Right ventricle myocardium superior (tissue), 1 donor: Measurements from ENCODE around the gene CELF1. TPM values are rescaled to one million over a fixed set of nuclear protein-coding genes. Genes with fewer than 3 reads are reported as not detected.

ENCODE experiments used
- ATAC-seq: fragments of 200-7000 bp; cut with Tn5 transposase; one replicate; pipeline ENCODE4 v1.9.1; 2020; ENCODE audit warnings: mild to moderate bottlenecking; ENCODE audit not compliant: poor library complexity
- DNase-seq: peaks from one replicate; pipeline ENCODE4 v3.0.0-alpha.2; 2020
- intact Hi-C: fragments of 100-400 bp; cut with DNase I; formaldehyde crosslinking; loops from one replicate; pipeline ENCODE4 v1.11.2; 2022
- long read RNA-seq: library from polyadenylated mRNA; unstranded; transcript quantifications from one replicate; pipeline ENCODE4 v2.0.0, GENCODE V29; 2021
- total RNA-seq: library from RNA; stranded (reverse); fragmentation: NEBNext Ultra II Directional; extraction: Animal tissue kit (Norgen Biotek cat#: 25700); gene quantifications from one replicate; pipeline ENCODE4 v1.2.1, GENCODE V29; 2021
- donor health status: DM: no; HTN: yes; CAD: no; lungs with severe emphysema.

CELF1 gene
- 97.4 TPM for total RNA-seq
- long read RNA-seq, full-length matches to known transcripts = 1 of 77 reads
- long read RNA-seq, partial matches to known transcripts = 29 of 77 reads
- long read RNA-seq, other reads (novel, unspliced or antisense) = 47 of 77 reads

DNA sequence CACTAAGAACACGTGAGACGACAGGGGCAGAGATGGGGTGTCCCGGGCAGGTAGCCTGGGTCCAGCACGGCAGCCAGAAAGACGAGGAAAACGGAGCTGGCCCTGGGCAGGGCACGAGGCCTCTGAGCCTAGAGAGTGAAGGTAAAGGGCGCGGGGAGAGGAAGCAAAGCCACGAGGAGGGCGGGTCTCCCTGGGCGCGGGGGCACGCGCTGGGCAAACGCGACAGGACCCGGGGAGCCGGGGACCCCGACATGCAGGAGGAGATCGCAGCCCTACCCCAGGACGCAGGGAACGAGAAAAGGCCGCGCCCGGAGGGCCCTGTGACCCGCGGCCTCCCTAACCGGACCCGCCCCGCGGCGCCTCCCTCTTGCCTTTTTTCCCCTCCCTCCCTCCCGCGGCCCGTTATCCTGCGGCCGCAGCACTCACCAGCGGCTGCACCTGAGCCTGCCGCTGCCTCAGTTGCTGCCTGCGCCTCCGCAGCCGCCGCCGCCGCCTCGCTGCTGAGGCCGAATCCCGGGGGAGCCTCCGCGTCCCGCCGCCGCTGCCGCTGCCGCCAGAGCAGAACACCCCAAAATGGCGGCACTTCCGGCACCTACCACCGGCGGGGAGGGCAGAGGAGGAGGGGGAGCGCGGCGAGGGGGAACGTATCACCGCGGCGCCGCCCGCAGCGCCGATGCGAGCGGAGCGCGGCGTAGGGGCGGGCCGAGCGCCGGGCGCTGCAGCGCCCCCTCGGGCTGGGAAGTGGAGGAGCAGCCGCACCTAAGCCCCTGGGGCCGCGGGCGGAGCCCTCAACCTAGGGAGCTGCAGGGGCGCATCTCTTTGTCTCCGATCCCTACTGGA is at the start of gene CELF1:
Gene CELF1 (minus strand): TSS at position 567 of the 840 bp plus-strand sequence. CDS start 53,609 bp downstream, outside the sequence.
- ATAC-seq (peak; percentile 99), DNase-seq (peak; percentile 95)
- intact Hi-C loops = no loop called here

DNA sequence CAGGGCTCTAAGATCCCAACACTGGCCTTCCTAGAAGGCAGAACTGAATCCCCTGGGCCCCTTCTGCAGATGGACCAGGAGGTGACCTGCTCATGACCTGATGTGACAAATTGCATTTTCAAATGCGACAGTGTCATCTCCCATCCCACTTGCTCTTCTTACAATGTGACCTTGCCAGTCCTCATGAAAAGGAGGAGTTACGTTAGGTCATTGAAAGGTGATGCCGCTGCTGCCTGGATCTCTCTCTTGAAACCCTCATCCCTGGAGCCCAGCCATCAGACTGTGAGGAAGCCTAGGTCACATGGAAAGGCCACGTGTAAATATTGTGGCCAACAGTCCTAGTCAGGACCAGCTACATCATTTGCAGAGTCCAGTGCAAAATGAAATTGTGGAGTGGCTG is 47.0 kb upstream of the CELF1 start:
- ATAC-seq = no peak
- no peak for DNase-seq
- intact Hi-C loops = loop anchor here (10.0 kb wide), 1 partner anchor 95 kb away; no protein-coding TSS in a partner anchor

DNA sequence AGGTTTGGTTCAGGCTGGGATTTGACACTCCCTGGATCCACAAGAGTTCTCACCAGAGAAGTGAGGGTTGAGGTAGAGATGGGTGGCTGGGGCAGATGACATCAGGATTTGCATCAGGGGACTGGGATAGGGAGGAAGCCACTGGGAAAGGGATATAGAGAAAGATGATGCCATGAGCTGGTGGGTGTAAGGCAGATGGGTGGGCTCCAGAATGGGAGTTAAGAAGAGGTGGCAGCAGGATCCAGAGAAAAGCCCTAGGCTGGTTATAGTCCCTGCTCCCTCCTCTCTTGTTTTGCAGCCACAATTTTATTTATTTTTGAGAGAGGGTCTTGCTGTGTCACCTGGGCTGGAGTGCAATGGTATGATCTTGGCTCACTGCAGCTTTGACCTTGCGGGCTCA is 43.0 kb upstream of the CELF1 start:
- no peak for ATAC-seq
- DNase-seq = no peak
- intact Hi-C loops = no loop called here

DNA sequence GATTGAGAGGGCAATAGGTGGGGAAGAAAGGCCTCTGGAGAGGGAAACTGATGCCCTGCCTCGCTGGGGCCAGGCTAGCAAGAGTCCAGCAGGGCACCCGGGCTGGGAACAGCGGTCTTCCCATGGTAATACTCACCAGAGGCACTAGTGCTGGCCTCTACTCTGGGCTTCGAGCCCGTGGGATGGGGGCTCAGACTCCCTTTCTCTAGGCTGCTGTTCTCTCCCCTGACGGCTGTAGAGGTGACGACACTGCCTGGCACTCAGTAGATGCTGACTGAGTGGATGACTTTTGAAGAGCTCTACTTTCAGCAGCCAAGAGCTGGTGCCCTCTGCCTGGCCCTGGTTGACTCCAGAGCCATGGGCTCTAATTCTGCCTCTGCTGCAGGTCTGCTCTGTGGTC is 42.1 kb upstream of the CELF1 start:
- peak; percentile 94 for ATAC-seq
- DNase-seq = peak; percentile 61
- intact Hi-C loops = no loop called here

- no peak for DNase-seq
- intact Hi-C loops = no loop called here
- ATAC-seq = no peak
Measured at GRCh38 chr11:47593934-47594855, 41.3 kb upstream of the CELF1 start, which contains the start of gene C1QTNF4. TSS of gene C1QTNF4 (minus strand) at chr11:47594411. CDS start at chr11:47590810, 3,601 bp downstream.

- ATAC-seq (no peak), DNase-seq (no peak)
- intact Hi-C loops = no loop called here
Measured at GRCh38 chr11:47593492-47593933, 40.6 kb upstream of the CELF1 start.

DNA sequence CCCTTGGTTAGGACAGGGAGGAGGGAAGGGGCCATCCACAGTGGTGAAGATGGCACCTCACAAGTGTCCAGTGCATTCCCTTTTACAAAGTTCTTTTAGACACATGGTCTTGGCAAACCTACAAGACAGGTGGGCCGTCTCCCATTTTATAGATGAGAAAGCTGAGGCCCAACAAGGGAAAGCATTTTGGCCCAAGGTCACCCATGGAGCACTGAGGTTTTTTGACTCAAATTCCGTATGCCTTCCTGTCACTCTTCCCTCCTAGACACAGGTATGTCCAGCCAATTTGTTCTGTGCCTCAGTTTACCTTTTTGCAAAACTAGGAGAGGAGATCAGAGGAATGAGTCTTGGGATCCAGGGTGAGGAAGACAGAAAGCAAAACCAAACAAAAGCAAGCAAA is 40.0 kb upstream of the CELF1 start:
- intact Hi-C loops = no loop called here
- ATAC-seq (no peak), DNase-seq (no peak)

DNA sequence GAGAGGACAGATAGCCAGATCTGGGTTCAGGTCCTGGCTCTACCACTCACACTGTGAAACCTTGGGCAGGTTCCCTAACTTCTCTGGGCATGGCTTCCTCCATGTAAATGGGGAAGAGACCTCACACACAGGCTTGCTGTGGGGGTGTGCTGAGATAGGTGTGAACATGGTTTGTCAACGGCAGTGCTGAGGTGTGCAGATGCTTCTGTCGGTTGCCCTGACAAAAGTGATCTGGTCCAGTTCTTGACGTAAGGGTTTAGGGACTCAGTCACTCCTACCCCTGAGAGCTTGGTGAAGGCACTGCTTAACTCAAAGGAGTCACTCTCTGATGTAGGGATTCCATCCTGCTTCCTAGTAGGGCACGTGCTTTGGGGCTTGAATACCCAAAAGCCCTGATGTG is 39.3 kb upstream of the CELF1 start:
- intact Hi-C loops = no loop called here
- DNase-seq = no peak
- ATAC-seq = no peak

- ATAC-seq (no peak), DNase-seq (no peak)
- intact Hi-C loops = no loop called here
Measured at GRCh38 chr11:47591764-47592163, 38.8 kb upstream of the CELF1 start.

DNA sequence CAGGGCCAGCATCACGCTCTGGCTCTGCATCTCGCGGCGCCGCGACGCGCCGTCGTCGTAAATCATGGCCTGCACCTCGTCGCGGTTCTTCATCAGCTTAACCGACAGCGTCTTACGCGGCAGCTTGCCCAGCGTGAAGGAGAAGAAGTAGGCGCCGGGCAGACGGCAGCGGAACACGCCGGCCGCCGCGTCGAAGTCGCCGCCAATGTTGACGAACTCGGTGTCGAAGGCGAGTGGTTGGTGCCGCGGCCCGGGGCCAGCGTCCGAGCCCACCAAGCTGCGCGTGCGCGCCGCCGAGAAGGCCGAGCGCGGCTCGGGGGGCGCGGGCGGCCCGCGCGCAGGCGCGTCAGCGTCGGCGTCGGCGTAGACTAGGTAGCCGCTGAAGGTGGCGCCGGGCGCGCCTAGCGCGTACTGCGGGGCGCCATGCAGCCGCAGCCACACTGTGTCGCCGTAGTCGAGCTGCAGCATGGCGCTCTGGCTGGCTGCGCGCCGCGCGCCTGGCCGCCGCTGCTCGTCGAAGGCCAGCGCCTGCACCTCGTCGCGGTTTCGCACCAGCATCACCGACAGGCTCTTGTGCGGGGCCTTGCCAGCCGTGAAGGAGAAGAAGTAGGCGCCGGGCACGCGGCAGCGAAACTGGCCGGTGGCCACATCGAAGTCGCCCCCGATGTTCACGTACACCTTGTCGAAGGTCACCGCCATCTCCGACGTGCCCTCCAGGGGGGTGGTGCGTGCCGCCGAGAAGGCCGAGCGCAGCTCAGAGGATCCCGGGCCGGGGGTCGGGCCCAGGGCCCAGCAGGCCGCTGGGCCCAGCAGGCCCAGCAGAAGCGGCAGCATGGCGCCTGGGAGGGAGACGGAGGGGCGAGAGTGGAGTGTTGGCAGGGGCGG is 37.3 kb upstream of the CELF1 start:
- ATAC-seq (no peak), DNase-seq (no peak)
- intact Hi-C loops = no loop called here

GRCh38 chr11:47589584-47589976 is 36.6 kb upstream of the CELF1 start:
- no peak for DNase-seq
- ATAC-seq = no peak
- intact Hi-C loops = no loop called here

DNA sequence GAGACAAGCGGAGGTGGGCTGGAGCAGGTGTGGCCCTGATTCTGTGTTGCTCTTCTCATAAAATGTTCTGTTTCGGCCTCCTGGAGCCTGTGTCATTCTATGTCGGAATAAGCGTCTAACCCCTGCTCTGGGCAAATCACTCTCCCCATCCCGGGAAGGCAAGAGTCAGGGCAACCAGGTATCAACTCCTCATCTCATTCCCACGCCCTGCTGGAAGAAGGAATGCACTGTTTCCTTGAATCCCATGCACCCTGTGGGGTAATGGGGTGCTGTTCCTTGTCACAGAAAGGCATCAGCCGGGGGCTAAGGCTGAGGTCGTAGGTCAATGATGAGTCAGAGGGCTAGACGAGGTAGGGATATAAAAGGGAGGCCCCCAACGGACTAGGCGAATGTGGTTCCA is 36.2 kb upstream of the CELF1 start:
- no peak for ATAC-seq
- no peak for DNase-seq
- intact Hi-C loops = no loop called here

GRCh38 chr11:47587723-47588326 is 34.9 kb upstream of the CELF1 start:
- DNase-seq (peak; percentile 78), ATAC-seq (peak; percentile 56)
- intact Hi-C loops = no loop called here

DNA sequence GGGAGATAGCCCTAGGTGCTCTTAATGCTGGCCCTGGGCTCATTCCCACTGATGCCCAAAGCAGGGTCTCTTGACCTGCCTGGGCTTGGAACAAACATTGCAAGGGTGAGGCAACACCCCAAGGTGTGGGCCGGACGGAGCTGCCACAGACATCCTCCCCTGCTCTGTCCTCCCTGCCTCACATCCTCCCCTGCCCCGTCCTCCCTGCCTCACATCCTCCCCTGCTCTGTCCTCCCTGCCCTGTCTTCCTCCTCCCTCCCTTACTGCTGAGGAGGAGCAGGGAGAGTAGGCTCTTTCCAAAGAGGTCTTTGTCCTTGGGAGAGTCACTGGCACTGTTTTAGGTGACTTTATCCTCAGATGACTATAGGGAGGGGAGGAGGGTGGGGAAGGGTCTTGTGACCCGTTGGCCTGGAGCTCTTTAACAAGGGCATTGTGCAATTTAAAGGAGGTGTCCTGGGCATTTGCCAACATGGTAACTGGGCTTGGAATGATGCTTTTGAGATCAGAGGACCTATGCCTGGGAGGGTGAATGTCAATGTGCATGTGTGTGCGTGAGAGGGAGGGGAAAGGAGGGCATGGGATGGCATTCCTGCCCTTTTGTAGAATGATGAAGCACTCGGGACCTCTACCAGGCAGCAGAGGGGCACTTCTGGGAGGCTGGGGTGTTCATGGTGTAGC is 34.2 kb upstream of the CELF1 start:
- no peak for ATAC-seq
- intact Hi-C loops = no loop called here
- no peak for DNase-seq

DNA sequence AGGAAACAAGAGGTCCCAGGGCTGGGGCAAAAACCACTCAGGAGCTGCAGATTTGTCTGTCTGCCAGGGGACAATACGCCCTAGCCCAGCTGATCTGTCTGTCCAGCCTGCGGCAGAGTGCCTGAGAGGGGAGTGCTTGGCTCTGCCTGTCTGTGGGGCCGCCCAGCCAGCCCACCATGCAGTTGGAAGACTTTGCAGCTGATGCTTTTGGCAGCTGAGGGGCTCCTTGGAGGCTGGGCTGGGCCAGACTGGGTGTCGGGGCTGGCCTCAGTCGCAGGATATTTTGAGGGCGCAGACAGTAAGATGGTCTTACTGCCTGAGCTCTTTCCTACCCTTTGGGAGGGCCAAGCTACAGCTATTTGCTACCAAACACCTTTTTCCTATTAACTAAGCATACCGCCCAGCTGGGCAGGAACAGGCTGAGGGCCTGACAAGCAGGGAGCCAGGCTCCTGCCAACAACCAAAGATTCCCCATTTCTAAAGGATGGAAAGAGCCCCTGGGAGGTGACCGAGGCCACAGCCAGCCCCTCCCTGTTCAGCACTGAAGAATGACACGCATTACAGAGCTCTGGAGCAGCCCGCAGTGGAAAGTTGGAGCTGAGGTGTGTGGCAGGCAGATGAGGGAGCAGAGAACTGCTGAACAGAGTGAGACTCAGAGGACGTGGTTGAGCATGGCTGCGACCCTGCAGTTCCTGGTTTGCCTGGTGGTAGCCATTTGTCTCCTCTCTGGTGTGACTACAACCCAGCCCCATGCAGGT is 33.3 kb upstream of the CELF1 start, which contains the start of gene FAM180B:
Gene FAM180B (plus strand): TSS at position 581 of the 758 bp plus-strand sequence. CDS start 91 bp downstream, at position 672.
- intact Hi-C loops = no loop called here
- peak; percentile 50 for DNase-seq
- peak; percentile 38 for ATAC-seq

DNA sequence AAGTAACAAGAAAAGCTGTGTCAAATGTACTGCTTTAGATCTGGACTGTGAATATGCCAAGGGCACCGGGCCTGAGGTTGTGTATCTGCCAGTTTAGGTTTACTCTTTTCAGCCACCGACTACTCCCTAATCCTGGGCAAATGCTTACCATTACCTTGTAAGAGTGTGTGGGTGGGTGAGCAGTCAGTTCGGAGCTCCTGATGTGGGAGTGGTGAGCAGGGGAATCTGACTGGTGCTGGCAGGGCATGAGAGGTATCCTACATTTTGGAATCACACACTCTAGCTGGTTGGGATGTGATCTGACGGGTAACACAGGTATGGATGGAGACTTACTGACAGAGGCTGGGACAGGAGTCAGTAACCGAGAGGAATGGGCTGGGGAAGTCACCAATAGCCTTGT is 30.9 kb upstream of the CELF1 start:
- intact Hi-C loops = no loop called here
- ATAC-seq = no peak
- no peak for DNase-seq
